HG03442 (cell line): Measurements from ENCODE around the gene SYT4.

ENCODE experiments used
- ATAC-seq: cut with Tn5 transposase; IDR thresholded peaks from one replicate; pipeline ENCODE4 v1.9.1; 2021; ENCODE audit warnings: mild to moderate bottlenecking, moderate library complexity; ENCODE audit not compliant: unreplicated experiment

SYT4 gene

DNA sequence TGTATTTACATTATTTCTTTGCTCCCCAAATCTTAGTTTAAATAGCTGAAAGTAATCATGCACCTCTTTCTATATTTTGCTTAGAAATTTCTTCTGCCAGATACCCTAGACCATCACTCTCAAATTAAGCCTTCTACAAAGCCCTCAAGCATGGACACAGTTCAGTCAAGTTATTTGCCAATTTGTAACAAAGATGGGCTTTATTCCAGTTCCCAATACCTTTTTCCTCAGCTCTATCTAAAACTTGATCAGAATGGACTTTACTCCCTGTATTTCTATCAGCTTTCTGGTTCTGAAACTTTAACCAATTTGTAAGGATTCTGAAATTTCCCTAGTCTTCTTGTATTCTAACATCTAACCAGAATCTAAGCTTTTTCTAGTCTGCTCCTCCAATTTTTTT lies 56.6 kb downstream of the SYT4 start:
- ATAC-seq: no peak
